Adrenal gland (tissue), 12 donors: ENCODE results near the gene MRGPRF. TPM values are rescaled to one million over a fixed set of nuclear protein-coding genes. Genes with fewer than 3 reads are reported as not detected.

Source experiments
- DNase-seq, 7 donors: peaks; one replicate each; pipeline ENCODE4 v3.0.0-alpha.2; 2019 to 2020
- H3K27ac ChIP-seq, 5 donors: fragments of 200-600 bp; sonication (generic) in 4 of 5; 1 replicate in 3 of 5; 2 replicates in 2 of 5; pipeline versions ENCODE4 v1.5.1 to v1.8.0; 2016 to 2020; ENCODE audit warnings: mild to moderate bottlenecking in 1 of 5
- H3K27me3 ChIP-seq: fragments of 200-600 bp; 2 replicates; pipeline ENCODE4 v1.8.0; 2021
- H3K36me3 ChIP-seq, 2 donors: fragments of 200-600 bp; replicated peaks in 1 of 2; 1 replicate in 1 of 2; 2 replicates in 1 of 2; pipeline versions ENCODE4 v1.5.1 to v1.8.0; 2018 to 2022
- H3K4me1 ChIP-seq, 2 donors: fragments of 200-600 bp; replicated peaks in 1 of 2; 1 replicate in 1 of 2; 2 replicates in 1 of 2; pipeline versions ENCODE4 v1.5.1 to v1.8.0; 2018 to 2021
- H3K4me3 ChIP-seq, 4 donors: fragments of 200-600 bp; sonication (generic) in 3 of 4; one replicate each; pipeline ENCODE4 v1.5.1; 2016 to 2018
- H3K9me3 ChIP-seq, 3 donors: fragments of 200-600 bp; sonication (generic) in 1 of 3; replicated peaks in 1 of 3; 1 replicate in 2 of 3; 2 replicates in 1 of 3; pipeline versions ENCODE4 v1.5.1 to v1.8.0; 2016 to 2021
- CTCF ChIP-seq, 6 experiments: fragments of 450-650 bp in 4 of 6; fragments of 200-600 bp in 2 of 6; sonication (generic) in 1 of 6; IDR thresholded peaks; 1 replicate in 5 of 6; 2 replicates in 1 of 6; pipeline versions ENCODE4 v1.5.1 to v1.8.0; 2016 to 2021; ENCODE audit warnings: antibody characterized with exemption in 6 of 6, mild to moderate bottlenecking in 2 of 6, moderate library complexity in 1 of 6
- POLR2A ChIP-seq, 2 donors: fragments of 450-650 bp; IDR thresholded peaks; one replicate each; pipeline ENCODE4 v1.6.1; 2017; ENCODE audit warnings: antibody characterized with exemption in 2 of 2, mild to moderate bottlenecking in 2 of 2, moderate library complexity in 1 of 2
- WGBS, 4 donors: extraction: QIAGEN DNeasy Blood & Tissue Kit in 2 of 4; methylation state at CpG; one replicate each; pipeline versions ENCODE4 v1.1.5 to v1.1.7; 2013 to 2017; 5-methylcytosine and 5-hydroxymethylcytosine counted together
- intact Hi-C, 2 donors: fragments of 100-400 bp; cut with DNase I; formaldehyde crosslinking; loops; one replicate each; pipeline versions ENCODE4 v1.14.1 to v1.15.0; 2022 to 2023
- polyA plus RNA-seq, 3 donors: library from polyadenylated mRNA; stranded (reverse); fragments of 200-250 nt in 2 of 3; fragments of 350-450 nt in 1 of 3; fragmentation: Illumina TruSeq in 1 of 3; extraction: RNeasy Lipid Tissue Mini Kit (QIAGEN cat#74804) in 1 of 3; gene quantifications; one replicate each; pipeline ENCODE4 v1.2.3, GENCODE V29; 2013 to 2014
- total RNA-seq, 9 donors: library from RNA; depleted of rRNA in 4 of 9; stranded (reverse); fragments of >200 nt in 4 of 9; fragments of 120-200 nt in 1 of 9; fragmentation: NEBNext Ultra II Directional in 1 of 9; extraction: Animal tissue kit (Norgen Biotek cat#: 25700) in 1 of 9; gene quantifications; one replicate each; pipeline versions ENCODE4 v1.1.0 to v1.2.4, GENCODE V29; 2013 to 2023
- donor health status: healthy with polysubstance abuse.
- donor health status: Bipolar disorder and iron deficiency.
- donor health status: DM: yes; HTN: yes; CAD: no.
- donor health status: DM: no; HTN: no; CAD: no.
- donor health status: DM: no; HTN: no; CAD: no.
- donor health status: DM: yes; HTN: yes; CAD: no.

MRGPRF gene
- total and polyA plus RNA-seq, 12 donors = 0.33 to 14.6 (median 4.3) TPM

- Histone ChIP-seq H3K9me3 (no peaks in the 10 kb centered on the region), H3K27me3 (no peaks in the 10 kb centered on the region), H3K36me3 (peaks cover 0 to 16% of the 10 kb centered on the region in 2 donors), H3K4me3 (no peak overlapping the region), H3K4me1 (no peaks in the 10 kb centered on the region), H3K27ac (no peak overlapping the region)
- intact Hi-C loops = no loop called here
- WGBS, 4 donors = 89 to 93% (median 92%) methylated on average over 21 to 25 of the region's 25 CpGs
- no peak for TF ChIP-seq CTCF (IDR thresholded peaks at IDR 0.05)
- TF ChIP-seq POLR2A (IDR thresholded peaks at IDR 0.05) = no peak
- no peak for DNase-seq
Observed at GRCh38 chr11:69060806-69061712, 48.0 kb upstream of the MRGPRF start.

GRCh38 chr11:69059985-69060384 is 46.9 kb upstream of the MRGPRF start:
- no peak overlapping the region for H3K27ac ChIP-seq
- intact Hi-C loops = no loop called here
- H3K4me1 ChIP-seq = no peaks in the 10 kb centered on the region

GRCh38 chr11:69059429-69059828 is 46.4 kb upstream of the MRGPRF start:
- intact Hi-C loops = no loop called here
- H3K36me3 ChIP-seq = peaks cover 0 to 22% of the 10 kb centered on the region in 2 donors
- no peaks in the 10 kb centered on the region for H3K9me3 ChIP-seq
- no peak for DNase-seq
- 93 to 100% (median 94%) methylated on average over 3 to 7 of the region's 7 CpGs for WGBS, 4 donors
- TF ChIP-seq POLR2A (IDR thresholded peaks at IDR 0.05) (no peak), CTCF (IDR thresholded peaks at IDR 0.05) (no peak)
- no peaks in the 10 kb centered on the region for H3K27me3 ChIP-seq
- no peaks in the 10 kb centered on the region for H3K4me1 ChIP-seq
- no peak overlapping the region for H3K27ac ChIP-seq
- no peak overlapping the region for H3K4me3 ChIP-seq

More at GRCh38 chr11:69059985-69060384, 46.9 kb upstream of the MRGPRF start:
- Histone ChIP-seq H3K4me3 (no peak overlapping the region), H3K36me3 (peaks cover 0 to 20% of the 10 kb centered on the region in 2 donors), H3K27me3 (no peaks in the 10 kb centered on the region), H3K9me3 (no peaks in the 10 kb centered on the region)
- no peak for TF ChIP-seq CTCF (IDR thresholded peaks at IDR 0.05)
- no peak for TF ChIP-seq POLR2A (IDR thresholded peaks at IDR 0.05)
- DNase-seq = no peak
- WGBS, 4 donors = 87 to 95% (median 90%) methylated on average over 12 of the region's 12 CpGs

- peaks cover 0 to 18% of the 10 kb centered on the region in 2 donors for H3K36me3 ChIP-seq
- H3K4me3 ChIP-seq = no peak overlapping the region
- no peak for DNase-seq
- H3K27ac ChIP-seq = no peak overlapping the region
- no peaks in the 10 kb centered on the region for H3K4me1 ChIP-seq
- TF ChIP-seq CTCF (IDR thresholded peaks at IDR 0.05) = no peak
- TF ChIP-seq POLR2A (IDR thresholded peaks at IDR 0.05) = no peak
- WGBS, 4 donors = 85 to 95% (median 88%) methylated on average over 18 to 23 of the region's 23 CpGs
- H3K9me3 ChIP-seq = no peaks in the 10 kb centered on the region
- no peaks in the 10 kb centered on the region for H3K27me3 ChIP-seq
- intact Hi-C loops = no loop called here
Observed at GRCh38 chr11:69058511-69059270, 45.6 kb upstream of the MRGPRF start.
